Measurements from ENCODE around the gene SSU72. TPM values are rescaled to one million over a fixed set of nuclear protein-coding genes. Genes with fewer than 3 reads are reported as not detected.
A peak's percentile ranks its signal among the peaks of the same experiment; 100 is the strongest.

The SSU72 gene
- total RNA-seq, 1 donor from 2014 or later = 134 TPM

- no peak overlapping the region for H3K27ac Mint-ChIP-seq (ENCODE audit: unreplicated experiment)
- H3K36me3 Mint-ChIP-seq (ENCODE audit: low read depth) = no peaks in the 10 kb centered on the region
- DNase-seq (ENCODE audit: low read depth, low spot score) = no peak
- peaks cover 7% of the 10 kb centered on the region for H3K4me1 Mint-ChIP-seq
- H3K9me3 Mint-ChIP-seq = no peaks in the 10 kb centered on the region
- no peak for TF ChIP-seq CTCF (conservative IDR thresholded peaks at IDR 0.05)
- no peak overlapping the region for H3K4me3 Mint-ChIP-seq
- no peaks in the 10 kb centered on the region for H3K27me3 Mint-ChIP-seq (ENCODE audit: low read depth)
Observed at GRCh38 chr1:1621173-1622009, 46.7 kb upstream of the SSU72 start.

GRCh38 chr1:1620433-1621139 is 45.9 kb upstream of the SSU72 start:
- H3K4me3 Mint-ChIP-seq = no peak overlapping the region
- no peaks in the 10 kb centered on the region for H3K36me3 Mint-ChIP-seq (ENCODE audit: low read depth)
- no peaks in the 10 kb centered on the region for H3K27me3 Mint-ChIP-seq (ENCODE audit: low read depth)
- no peak for TF ChIP-seq CTCF (conservative IDR thresholded peaks at IDR 0.05)
- no peaks in the 10 kb centered on the region for H3K9me3 Mint-ChIP-seq
- no peak overlapping the region for H3K27ac Mint-ChIP-seq (ENCODE audit: unreplicated experiment)
- peaks cover 7% of the 10 kb centered on the region for H3K4me1 Mint-ChIP-seq
- no peak for DNase-seq (ENCODE audit: low read depth, low spot score)

GRCh38 chr1:1619917-1620361 is 45.3 kb upstream of the SSU72 start:
- Mint-ChIP-seq H3K36me3 (ENCODE audit: low read depth) (no peaks in the 10 kb centered on the region), H3K27ac (ENCODE audit: unreplicated experiment) (no peak overlapping the region), H3K4me1 (peaks cover 9% of the 10 kb centered on the region), H3K27me3 (ENCODE audit: low read depth) (no peaks in the 10 kb centered on the region), H3K9me3 (no peaks in the 10 kb centered on the region), H3K4me3 (peak overlapping the region; percentile 76)
- no peak for DNase-seq (ENCODE audit: low read depth, low spot score)
- TF ChIP-seq CTCF (conservative IDR thresholded peaks at IDR 0.05) = peak; percentile 35

- no peak for TF ChIP-seq CTCF (conservative IDR thresholded peaks at IDR 0.05)
- Mint-ChIP-seq H3K4me1 (peaks cover 23% of the 10 kb centered on the region), H3K4me3 (peak overlapping the region; percentile 88), H3K27me3 (ENCODE audit: low read depth) (no peaks in the 10 kb centered on the region), H3K9me3 (no peaks in the 10 kb centered on the region), H3K27ac (ENCODE audit: unreplicated experiment) (no peak overlapping the region), H3K36me3 (ENCODE audit: low read depth) (no peaks in the 10 kb centered on the region)
- no peak for DNase-seq (ENCODE audit: low read depth, low spot score)
Observed at GRCh38 chr1:1618396-1619068, 43.9 kb upstream of the SSU72 start.

GRCh38 chr1:1617925-1618324 is 43.3 kb upstream of the SSU72 start:
- Mint-ChIP-seq H3K36me3 (ENCODE audit: low read depth) (no peaks in the 10 kb centered on the region), H3K4me1 (peaks cover 24% of the 10 kb centered on the region), H3K27me3 (ENCODE audit: low read depth) (no peaks in the 10 kb centered on the region), H3K9me3 (no peaks in the 10 kb centered on the region), H3K27ac (ENCODE audit: unreplicated experiment) (peak overlapping the region; percentile 27), H3K4me3 (peak overlapping the region; percentile 88)
- DNase-seq (ENCODE audit: low read depth, low spot score) = no peak
- no peak for TF ChIP-seq CTCF (conservative IDR thresholded peaks at IDR 0.05)
